Measurements from ENCODE around the gene NGLY1.

DNA sequence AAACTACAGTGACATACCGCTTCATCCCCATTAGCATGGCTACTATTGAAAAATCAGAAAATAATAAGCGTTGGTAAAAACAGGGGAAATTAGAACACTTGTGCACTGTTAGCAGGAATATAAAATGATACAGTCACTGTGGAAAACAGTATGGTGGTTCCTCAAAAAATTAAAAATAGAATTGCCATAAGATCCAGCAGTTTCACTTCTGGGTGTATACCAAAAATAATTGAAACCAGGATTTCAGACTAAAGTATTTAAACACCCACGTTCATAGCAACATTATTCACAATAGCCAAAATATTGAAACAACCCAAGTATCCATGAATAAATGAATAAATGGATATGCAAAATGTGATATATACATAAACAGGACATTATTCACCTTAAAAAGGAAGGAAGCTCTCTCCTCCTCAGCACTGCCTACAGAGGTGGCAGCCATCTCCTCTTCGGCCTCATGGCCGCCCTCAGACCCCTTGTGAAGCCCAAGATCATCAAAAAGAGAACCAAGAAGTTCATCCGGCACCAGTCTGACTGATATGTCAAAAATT is 34.1 kb downstream of the NGLY1 start:
- TF ChIP-seq EZH2phosphoT487 (IDR thresholded peaks at IDR 0.05; ENCODE audit: insufficient read depth, low read depth) (no peak), EZH2 (IDR thresholded peaks at IDR 0.05; ENCODE audit: insufficient read depth, poor library complexity, severe bottlenecking) (no peak)
